DND-41 (cell line): ENCODE measurements around the gene PRKCSH.

Experiments
- EZH2 ChIP-seq: IDR thresholded peaks from 3 replicates; pipeline ENCODE4 v1.6.1; 2012; ENCODE audit warnings: borderline replicate concordance, low read depth, mild to moderate bottlenecking, moderate library complexity, low read length, inconsistent platforms; ENCODE audit not compliant: severe bottlenecking
- TF ChIP-seq, protein P1 (sequence below): IDR thresholded peaks from 2 replicates; pipeline ENCODE4 v1.5.1; 2012; ENCODE audit warnings: borderline replicate concordance, low read length, moderate library complexity, mild to moderate bottlenecking; ENCODE audit not compliant: poor library complexity, severe bottlenecking; ENCODE audit errors: extremely low read depth

DNA sequence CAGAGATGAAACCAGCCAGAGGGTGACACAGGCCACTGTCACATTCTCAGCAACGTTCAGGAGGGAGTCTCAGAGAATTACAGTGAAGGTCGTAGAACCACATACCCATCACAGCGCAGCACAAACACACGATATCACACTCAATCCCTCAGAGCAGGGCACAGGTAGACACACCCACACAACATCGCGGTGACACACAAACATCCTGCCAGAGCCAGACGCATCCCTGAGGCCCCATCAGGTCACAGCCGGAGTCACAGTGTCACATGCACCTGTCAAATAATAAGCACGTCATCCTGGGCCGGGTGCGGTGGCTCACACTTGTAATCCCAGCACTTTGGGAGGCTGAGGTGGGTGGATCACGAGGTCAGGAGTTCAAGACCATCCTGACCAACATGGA, 28.0 kb downstream of the PRKCSH start:
- TF ChIP-seq, protein P1, sequence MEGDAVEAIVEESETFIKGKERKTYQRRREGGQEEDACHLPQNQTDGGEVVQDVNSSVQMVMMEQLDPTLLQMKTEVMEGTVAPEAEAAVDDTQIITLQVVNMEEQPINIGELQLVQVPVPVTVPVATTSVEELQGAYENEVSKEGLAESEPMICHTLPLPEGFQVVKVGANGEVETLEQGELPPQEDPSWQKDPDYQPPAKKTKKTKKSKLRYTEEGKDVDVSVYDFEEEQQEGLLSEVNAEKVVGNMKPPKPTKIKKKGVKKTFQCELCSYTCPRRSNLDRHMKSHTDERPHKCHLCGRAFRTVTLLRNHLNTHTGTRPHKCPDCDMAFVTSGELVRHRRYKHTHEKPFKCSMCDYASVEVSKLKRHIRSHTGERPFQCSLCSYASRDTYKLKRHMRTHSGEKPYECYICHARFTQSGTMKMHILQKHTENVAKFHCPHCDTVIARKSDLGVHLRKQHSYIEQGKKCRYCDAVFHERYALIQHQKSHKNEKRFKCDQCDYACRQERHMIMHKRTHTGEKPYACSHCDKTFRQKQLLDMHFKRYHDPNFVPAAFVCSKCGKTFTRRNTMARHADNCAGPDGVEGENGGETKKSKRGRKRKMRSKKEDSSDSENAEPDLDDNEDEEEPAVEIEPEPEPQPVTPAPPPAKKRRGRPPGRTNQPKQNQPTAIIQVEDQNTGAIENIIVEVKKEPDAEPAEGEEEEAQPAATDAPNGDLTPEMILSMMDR, result no peak
- TF ChIP-seq EZH2, result no peak
